NCI-H1694 treated with DMSO at 0.1 percent for 48 hours (cell line): ENCODE results near the gene IQSEC1.

Source experiments
- DNase-seq: peaks from one replicate; lab custom pipeline; 2025; lab: John Stamatoyannopoulos, UW

IQSEC1 gene

DNA sequence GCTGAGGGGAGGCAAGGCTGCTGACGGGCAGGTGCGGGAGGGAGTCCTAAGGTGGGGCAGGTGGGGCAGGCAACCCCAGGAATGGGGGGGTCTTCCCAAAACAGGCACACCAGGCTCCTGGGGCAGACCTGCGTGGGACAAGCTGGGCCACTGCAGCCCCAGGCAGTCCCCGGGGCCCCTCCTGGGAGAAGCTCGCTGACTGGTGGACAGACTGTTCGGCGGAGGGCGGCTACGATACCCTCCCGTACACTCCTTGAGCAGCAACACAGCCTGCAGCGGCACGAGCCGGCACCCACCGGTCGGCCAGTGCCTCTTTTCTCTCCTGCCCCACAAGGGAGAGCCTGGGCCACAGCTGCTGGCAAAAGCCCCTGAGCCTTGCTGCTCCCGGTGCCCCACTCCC is 165.9 kb downstream of the IQSEC1 start:
- DNase-seq, result no peak

DNA sequence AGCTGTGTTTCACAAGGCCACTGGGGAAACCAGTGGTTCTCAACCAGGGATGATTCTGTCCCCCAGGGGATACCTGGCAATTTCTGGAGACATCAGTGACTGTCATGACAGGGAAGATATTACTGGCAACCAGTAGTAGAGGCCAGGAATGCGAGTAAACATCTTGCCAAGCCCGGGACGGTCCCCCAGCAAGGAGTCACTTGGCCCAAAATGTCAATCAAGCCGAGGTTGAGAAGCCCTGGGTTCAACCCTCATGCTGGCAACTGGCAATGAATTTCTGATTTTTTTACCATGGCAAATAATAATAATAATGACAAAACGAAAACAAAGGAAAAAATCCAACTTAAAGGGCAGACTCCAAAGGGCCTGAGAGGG is 166.3 kb downstream of the IQSEC1 start:
- no peak for DNase-seq

DNA sequence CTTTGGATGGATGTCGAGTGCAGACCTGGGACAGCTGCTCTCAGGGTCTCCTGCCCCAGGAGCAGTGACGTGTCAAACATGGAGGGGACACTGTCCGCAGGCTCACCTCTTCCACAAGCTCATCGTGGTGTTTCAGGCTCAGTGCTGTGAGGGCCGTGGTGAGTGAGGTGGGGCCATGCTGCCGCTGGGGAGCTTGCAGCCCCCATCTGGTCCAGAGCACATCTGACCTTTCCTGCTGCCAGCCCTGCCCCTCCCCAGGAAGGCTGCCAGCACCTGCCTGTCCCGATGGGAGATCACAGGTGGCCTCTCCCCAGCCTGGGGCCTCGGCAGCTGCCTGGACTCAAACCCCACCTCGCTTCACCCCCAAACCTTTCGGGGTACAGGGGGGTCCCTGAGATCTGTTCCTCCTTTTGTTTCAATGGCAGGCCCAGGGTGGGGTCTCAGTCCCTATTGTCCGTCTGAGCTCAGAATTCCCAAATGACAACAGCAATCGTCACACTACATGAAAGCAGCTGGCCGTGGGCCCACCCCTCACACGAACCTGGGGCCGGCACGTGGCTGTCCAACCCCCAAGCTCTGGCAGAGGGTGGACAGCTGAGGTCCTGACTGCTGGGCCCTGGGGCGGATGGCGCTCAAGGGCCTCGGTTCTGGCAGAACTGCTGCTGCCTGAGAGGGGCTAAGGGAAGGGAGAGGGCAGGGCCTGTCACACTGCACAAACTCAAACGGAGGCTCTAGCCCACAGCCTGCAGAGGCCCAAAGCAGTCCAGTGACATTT is 166.9 kb downstream of the IQSEC1 start:
- no peak for DNase-seq

DNA sequence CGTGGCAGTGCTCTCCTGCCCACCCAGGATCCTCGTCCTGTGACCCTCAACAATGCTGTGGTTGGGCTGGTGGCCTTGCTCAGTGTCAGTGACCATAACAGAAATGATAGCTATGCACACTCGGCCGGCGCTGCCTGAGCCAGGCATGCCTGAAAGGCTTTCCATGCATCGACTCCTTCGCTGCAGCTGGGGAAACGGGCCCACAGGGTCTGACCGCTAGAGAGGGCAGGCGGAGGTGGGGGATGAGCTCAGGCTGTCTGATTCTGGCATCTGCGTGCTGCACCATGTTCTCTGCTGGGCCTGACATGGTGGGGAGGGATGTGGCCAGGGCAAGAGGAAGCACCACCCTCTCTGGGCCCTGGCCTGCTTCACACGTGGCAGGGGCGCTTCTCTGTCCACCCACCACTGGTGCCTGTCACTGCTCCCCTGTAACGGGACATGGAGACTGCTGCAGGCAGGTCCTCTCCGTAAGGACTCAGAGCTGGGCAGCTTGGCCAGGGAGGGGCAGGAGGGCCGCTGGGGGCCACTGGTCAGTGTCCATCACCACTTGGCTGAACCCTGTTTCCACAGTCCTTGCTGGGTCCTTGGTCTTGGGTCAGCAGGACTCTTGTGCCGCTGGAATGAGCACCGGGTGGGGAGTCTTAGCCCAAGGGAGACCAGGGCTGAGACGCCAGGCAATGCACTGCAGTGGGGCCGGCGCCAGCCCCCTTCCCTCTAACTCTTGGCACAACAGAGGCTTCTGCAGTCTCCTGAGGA is 167.7 kb downstream of the IQSEC1 start:
- no peak for DNase-seq

DNA sequence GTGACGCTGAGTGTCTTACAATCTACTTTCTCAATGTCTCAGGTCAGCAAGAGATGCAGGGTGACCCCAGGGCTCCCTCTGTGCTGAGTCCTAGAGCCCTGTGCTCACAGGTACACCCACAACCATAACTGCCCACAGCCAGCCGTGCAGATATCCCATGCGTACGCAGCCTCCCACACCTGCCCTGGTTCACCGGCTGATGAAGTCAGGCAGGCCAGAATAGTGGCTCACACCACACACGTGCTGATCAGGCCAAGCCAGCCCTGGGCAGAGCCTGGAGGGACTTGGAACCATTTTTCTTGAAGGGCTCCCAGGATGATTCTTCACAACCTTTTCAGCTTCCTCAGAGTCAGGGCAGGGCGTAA is 168.3 kb downstream of the IQSEC1 start:
- no peak for DNase-seq

DNA sequence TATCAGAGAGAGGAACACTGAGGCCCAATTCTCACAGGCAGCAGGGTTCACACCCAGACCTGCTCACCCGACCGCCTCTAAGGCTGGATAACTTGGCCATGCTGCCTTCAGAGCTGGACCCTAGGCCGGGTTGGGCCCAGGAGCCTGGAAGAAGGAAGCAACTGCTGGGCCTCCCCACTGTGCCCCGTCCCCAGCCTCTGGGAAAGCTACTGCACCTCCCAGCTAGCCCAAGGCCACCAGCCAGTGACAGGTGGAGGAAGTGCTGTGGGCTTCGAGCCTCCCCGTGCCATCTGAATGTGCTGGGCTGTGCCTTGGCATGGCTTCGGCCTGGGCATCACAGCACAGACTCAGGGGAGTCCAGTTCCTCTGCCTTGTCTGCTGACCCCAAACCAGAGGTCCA is 169.3 kb downstream of the IQSEC1 start:
- DNase-seq, result no peak

DNA sequence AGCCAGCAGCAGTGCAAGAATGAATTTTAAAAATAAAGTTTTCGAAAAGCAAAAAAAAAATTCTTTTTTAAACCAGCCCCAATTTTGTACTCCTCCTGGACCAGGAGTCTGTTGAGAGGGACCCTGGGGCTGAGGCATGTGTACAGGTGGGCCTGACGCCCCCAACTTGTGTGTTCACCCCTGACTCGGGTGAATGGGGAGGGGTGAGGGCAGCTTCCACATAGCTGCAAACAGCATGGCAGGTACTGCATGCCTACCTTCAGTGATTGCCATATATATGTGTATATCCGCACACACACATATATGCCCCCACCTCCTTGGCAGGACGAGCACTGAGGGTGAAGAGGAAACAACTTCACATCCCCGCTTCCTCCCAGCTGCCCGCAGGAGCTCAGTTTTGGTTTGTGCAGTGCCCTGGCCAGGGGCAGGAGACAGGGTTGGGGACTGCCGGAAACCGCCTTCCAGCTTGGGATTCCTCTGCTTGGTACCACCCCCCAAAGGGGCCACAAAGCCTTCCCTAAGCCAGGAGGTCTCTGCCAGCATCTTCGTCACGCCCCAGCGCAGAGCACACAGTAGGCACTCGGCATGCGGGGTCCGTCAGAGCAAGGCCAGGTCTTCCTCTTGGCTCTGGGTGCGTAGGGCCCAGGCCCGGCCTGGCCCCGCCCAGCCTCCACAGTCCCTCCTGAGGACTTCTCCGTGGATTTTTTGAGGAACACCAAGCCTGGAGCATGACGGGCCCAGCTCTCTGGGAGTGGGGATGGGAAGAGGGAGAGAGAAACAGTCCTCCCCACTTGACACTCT is 170.0 kb downstream of the IQSEC1 start:
- no peak for DNase-seq

DNA sequence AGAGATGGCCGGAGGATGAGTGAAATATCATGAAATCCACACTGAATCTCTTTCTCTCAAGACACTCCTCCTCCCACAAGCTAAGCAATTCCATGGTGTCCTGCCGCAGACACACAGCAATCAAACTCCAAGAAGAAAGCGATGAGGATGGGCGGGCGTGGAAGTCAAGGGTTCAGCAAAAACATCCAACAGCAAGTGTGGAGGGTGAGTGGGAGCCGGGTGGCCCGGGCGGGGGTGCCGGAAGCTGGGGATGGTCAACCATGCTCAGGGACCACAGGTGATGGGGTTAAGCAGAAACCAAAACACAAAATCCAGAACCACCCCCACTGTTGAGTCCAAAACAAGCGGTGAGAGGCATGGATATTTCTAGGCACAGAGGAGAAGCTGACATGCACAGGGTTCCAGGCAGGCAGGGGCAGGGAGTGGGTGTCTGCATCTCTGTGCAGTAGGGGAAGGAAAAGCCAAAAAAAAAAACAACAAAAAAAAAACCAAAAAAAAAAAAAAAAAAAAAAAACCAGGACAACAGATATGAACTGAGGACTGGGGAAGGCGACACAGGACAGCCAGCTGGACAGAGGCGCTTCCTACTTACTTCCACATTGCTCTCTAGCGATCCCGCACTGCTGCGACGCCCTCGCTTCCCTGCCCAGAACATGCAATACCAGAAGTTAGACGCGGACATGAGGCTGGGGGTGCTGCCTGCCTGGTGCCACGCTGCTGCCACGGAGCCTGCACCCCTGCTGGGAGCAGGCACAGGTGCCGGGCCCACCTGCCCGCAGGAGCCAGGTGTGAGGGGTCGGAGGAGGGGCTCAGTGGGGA is 170.8 kb downstream of the IQSEC1 start:
- DNase-seq, result no peak

DNA sequence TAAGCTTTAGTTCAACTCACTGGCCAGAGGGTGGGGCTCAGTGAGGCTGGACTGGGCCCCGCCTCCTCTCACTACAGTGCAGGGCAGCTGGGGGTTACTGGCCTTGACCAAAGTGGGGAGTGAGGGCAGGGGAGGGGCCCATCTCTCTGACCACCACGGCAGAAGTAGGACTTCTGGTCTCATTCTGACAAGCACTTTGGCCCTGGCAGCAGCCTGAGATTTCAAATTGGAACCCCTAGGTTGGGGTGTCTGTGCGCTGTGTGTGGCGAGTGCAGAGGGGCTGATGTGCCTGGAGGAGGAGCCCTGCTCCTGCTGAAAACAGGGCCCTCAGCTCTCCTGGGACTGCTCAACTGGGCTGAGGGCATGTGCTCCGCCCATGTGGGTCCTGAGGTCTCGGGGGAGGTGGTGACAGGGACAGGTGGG is 171.6 kb downstream of the IQSEC1 start:
- DNase-seq, result no peak

DNA sequence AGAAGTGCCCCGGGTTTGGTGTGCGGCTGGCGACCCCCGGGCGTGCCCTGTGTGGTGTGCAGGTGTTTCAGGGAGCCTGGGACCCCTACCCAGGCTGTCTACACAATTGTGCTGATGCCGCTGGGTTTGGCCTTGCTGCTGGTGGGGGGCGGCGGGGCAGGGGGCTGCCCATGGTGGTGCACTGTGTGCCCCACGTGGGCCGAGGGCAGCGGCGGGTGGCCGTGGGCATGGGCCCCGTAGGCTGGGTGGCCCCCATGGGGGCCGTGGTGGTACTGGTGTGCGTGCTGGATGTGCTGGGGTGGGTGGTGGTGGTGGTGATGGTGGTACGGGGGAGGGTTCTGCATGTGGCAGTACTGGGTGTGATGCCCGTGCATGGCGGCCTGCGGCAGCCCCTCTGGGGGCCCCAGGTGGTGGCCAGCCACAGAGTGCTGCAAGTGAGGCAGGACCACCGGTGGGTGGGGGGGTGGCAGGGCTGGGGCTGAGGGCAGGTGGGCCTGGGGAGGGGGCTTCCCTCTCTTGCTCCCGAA is 172.3 kb downstream of the IQSEC1 start:
- DNase-seq, result no peak

DNA sequence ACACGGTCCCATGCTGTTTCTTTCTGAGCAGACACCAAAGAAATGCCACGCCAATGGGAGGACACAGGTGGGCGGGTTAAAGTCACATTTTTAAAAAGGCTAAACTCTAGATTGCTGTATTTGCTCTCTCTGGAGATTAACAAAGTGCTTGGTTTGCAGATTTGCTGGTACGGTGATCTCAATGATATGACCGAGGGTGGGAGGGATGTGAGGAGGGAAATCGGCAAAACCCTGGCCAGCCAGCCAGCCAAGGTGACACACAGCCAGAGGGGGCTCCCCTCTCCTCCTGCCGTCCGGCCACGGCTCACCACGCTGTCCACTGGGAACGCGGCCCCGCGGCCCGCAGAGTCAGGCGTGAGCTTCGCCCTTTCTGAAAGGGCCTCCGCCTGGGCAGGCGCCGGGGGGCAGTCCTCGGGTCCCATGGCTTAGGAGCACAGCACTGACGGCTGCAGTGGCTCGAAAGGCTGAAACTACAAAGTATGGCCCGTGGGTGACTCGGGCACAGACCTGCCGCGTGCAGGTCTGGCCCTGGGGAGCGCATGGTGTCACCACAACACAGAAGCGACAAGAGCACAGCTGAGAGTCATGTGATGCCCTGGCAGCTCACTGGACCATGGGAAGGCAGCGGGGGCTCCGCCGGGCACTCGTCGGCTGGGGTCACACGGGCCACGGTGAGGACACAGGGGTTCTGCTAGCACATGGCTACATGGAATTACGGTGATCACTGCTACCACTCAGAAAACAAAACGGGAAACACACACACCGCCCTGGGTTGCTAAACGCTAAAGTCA is 174.1 kb downstream of the IQSEC1 start:
- DNase-seq, result no peak

DNA sequence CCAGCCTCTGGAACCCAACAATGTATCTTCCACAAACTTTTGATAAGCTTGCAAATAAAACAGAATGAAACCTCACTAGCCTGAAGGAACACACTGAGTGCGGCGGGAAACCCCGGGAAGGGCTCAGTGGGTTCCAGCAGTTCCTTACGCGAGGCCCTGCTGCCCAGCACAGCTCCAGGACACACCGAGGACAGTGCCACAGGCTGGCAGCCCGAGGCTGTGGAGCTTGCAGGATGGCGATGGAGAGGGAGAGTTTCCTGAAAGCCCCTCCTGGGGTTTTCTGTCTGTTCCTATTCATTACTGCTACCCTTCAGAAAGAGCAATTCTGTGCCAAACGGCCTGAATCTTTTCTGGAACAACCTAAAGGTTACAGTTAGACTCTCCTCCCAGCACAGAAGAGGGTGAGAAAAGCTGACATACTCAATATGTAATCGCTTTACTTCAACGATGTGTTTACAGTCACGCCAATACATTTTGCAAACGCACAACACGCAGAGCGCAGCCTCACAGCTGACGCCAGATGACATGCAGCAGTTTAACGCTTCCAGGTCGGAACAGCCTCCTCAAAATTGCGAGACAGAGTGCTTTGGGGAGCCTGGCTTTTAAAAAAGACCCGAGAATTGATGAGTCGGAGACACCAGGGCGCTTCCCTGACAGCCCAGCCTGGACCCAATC is 174.8 kb downstream of the IQSEC1 start:
- DNase-seq, result no peak

DNA sequence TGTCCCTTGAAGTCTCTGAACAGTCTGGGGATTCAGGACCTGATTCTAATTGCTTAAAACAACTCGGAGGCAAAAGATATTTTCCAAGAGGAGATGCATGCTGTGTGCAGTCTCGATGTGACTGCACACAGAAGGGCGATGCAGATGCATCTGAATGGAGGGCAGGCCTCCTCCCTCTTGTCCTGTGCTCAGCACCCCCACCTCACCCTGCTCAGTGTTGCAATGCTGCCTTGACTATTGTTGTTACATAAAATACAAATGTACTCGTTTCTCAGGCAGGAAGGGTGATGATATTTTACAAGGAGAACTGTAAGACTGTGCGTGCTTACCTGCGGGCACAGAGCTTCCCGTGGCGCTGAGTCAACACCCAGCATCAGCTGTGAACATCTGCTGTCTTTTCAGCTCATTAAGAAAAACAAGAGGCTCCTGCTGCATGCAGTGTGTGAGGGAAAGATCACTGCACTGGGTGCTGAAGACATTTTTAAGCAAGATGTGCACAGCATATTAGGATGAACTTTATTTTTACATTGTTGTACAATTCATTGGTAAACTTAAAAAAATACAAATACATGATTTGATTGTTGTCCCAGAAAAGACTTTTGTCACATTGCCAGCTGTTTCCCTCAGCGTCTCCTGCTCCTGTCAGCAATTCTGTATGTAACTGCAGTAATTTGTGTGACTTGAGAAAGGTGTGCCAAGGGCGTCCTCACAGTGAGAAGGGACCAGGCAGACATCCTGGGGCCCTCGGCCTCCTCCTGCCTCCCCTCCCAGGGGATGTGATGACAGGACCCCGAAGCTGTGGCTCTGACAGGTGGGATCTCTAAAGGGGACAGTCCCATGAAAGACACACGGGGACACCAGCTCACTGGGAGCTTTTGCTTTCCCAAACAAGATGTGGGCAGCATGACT is 175.6 kb downstream of the IQSEC1 start:
- no peak for DNase-seq

DNA sequence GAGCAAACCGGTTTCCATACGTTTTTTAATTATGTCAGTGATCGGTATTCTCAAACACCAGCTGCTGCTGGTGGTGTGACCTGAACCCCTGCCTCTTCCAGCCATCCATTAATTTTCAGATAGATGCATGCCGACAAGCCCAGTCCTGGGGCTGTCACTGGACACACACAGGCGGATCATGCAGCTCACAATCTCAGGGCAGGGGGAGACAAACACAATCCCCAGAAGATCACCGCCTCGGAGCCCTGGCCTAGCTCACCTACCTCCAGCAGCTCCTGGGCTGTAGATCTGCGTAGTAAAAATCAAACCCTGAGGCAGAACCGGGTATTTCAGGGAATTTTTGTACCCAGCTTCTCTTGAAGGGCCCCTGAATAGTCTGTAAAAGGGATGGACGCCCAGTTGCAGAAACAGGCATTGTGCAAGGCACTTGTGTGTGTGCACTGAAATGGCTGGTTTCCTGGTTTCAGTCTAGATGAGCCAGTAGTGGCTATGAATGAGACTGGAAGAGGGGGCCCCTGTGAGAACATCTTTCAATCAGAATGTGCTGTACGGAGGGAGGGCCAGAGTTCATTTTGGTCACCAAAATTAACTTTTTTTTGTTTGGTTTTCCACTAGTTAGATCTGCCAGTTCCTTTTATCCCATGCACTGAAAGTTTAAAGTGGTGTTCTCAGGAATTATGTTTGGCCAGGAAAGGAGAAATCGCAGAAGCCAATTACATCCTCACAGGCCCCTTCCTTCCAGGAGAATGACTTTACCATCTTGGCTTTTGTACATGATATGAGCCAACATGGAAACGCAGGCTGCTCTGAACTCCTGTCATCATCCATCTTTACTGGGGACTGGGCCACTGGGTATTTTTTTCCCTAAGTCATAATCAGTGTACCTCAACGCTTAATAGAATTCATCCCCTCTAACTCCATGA is 176.9 kb downstream of the IQSEC1 start:
- no peak for DNase-seq

DNA sequence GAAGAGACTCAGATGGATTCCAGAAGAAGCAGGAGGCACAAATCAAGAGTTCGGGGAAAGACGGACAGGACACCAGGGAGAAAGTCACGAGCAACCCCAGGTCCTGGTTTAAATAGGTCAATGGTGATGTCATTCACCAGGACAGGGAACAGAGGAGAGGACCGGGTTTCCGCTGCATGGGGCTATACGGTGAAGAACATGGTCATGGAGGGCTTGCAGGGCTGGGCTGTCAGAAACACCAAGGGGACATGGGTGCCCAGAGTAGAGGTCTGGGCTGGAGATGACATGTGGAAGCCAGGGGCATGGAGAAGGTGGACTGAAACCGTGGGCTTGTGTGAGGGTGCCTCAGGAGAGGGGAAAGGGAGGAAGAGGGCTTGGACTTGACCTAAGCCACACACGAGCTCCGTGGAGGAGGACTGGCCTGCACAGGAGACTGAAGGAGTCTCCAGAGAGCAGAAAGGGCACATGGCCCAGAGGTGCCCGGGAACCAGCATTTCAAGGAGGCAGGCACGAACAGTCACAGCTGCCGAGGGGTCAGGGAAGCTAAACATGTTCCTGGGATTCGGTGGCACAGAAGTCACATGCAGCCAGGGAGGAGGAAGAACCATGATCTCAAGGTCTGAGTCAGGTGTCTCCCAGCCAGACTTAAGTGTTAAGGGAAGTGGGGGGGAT is 177.7 kb downstream of the IQSEC1 start:
- no peak for DNase-seq

DNA sequence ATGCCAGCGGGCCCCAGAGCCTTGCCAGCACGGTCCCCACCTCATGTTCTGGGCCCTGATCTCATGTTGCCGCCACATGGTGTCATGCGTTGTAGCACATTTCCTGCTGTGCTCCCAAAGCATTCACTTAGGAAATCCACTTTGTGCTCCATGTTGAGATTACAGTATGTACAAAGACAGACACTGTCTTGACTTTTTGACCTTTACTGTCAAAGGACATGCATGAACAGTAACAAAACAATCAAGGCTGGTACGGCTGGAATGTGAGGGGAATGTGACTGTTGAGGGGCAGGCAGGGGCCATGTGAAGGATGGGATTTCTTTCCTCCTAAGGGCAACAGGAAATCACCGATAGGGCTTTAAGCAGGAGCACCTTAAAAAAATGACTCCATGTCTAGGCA is 178.6 kb downstream of the IQSEC1 start:
- no peak for DNase-seq

DNA sequence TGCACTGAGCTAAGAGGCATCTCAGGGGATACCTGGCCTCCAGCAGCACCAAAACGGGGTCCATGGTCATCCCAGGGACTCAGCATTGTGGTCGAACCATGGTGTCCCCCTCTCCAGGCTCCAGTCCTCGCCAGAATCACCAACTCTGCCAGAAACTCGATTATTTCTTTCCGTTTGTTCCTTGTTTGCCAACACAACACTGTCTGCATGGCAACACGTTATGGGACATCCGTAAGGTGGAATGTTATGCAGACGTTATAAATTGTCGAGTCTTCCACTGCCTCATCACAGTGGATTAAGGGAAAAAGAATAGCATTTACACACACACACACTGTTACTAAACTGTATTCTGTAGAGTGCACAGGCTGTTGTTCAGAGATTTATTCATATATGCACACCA is 179.4 kb downstream of the IQSEC1 start:
- no peak for DNase-seq

DNA sequence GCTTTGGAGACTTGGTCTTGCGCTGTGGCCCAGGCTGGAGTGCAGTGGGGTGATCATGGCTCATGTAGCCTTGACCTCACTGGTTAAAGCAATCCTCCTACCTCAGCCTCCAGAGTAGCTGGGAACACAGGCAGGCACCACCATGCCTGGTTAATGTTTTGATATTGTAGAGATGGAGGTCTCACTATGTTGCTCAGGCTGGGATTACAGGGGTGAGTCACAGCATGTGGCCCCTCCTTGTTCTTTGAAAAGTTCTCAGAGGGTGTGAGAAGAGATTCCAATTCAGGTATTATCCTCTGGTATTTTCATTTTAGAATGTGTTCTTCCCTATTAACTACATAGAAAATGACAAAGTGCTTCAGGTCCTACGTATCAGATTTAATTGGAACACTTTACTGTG is 180.0 kb downstream of the IQSEC1 start:
- DNase-seq, result no peak
